ENCODE results near the gene MAPK10.

DNA sequence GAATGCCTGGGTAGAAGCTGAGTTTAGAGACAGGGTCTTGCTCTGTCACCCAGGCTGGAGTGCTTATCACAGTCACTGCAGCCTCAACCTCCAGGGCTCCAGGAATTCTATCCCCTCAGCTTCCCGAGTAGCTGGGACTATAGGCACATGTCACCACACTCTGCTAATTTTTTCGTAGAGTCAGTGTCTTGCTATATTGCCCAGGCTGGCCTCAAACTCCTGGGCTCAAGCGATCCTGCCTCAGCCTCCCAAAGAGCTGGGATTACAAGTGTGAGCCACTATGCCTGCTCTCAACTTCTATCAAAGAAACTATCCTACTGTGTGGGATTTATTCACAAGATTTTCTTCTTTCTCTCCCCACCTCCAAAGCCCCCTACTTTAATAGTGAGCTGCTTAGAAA, 15.7 kb downstream of the MAPK10 start:
- TF ChIP-seq, protein P1, sequence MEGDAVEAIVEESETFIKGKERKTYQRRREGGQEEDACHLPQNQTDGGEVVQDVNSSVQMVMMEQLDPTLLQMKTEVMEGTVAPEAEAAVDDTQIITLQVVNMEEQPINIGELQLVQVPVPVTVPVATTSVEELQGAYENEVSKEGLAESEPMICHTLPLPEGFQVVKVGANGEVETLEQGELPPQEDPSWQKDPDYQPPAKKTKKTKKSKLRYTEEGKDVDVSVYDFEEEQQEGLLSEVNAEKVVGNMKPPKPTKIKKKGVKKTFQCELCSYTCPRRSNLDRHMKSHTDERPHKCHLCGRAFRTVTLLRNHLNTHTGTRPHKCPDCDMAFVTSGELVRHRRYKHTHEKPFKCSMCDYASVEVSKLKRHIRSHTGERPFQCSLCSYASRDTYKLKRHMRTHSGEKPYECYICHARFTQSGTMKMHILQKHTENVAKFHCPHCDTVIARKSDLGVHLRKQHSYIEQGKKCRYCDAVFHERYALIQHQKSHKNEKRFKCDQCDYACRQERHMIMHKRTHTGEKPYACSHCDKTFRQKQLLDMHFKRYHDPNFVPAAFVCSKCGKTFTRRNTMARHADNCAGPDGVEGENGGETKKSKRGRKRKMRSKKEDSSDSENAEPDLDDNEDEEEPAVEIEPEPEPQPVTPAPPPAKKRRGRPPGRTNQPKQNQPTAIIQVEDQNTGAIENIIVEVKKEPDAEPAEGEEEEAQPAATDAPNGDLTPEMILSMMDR (IDR thresholded peaks at IDR 0.05; ENCODE audit: low read depth, low read length) = no peak
- no peak for TF ChIP-seq EZH2phosphoT487 (IDR thresholded peaks at IDR 0.05; ENCODE audit: low read depth)
